LNCAP (cell line): ENCODE data around the gene CDC40.

ENCODE experiments used
- TF ChIP-seq, protein P1 (sequence below): fragments of 450-650 bp; IDR thresholded peaks from 2 replicates; pipeline ENCODE4 v1.5.1; 2017; ENCODE audit warnings: mild to moderate bottlenecking

CDC40 gene

DNA sequence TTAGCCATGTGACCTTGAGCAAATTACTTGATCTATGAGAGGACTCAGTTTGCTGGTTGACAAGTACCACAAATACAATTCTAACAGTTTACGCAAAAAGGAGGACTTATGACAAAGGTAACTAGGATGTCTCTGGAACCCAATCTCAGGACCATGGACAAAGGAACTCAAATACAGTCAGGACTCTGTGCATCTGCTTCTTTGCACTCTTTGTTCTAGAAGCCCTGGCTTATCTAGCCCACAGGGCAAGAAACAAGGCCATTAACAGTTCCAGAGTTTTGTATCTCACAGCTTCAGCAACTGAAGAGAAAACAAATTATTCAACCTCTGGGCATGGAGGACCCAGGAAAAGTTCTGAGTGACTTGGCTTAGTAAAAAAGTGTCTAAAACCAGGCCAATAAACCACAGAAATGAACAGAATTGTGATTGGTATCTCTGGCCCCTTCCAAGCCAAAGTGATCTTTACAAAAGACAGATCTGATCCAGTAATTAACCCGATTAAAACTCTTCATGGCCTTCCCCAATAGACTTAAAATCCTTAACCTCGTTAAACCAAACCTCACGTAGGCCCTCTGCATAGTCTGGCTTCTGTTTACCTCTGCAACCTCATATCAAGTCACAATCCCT lies 6.6 kb upstream of the CDC40 start:
- TF ChIP-seq, protein P1, sequence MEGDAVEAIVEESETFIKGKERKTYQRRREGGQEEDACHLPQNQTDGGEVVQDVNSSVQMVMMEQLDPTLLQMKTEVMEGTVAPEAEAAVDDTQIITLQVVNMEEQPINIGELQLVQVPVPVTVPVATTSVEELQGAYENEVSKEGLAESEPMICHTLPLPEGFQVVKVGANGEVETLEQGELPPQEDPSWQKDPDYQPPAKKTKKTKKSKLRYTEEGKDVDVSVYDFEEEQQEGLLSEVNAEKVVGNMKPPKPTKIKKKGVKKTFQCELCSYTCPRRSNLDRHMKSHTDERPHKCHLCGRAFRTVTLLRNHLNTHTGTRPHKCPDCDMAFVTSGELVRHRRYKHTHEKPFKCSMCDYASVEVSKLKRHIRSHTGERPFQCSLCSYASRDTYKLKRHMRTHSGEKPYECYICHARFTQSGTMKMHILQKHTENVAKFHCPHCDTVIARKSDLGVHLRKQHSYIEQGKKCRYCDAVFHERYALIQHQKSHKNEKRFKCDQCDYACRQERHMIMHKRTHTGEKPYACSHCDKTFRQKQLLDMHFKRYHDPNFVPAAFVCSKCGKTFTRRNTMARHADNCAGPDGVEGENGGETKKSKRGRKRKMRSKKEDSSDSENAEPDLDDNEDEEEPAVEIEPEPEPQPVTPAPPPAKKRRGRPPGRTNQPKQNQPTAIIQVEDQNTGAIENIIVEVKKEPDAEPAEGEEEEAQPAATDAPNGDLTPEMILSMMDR, result no peak

DNA sequence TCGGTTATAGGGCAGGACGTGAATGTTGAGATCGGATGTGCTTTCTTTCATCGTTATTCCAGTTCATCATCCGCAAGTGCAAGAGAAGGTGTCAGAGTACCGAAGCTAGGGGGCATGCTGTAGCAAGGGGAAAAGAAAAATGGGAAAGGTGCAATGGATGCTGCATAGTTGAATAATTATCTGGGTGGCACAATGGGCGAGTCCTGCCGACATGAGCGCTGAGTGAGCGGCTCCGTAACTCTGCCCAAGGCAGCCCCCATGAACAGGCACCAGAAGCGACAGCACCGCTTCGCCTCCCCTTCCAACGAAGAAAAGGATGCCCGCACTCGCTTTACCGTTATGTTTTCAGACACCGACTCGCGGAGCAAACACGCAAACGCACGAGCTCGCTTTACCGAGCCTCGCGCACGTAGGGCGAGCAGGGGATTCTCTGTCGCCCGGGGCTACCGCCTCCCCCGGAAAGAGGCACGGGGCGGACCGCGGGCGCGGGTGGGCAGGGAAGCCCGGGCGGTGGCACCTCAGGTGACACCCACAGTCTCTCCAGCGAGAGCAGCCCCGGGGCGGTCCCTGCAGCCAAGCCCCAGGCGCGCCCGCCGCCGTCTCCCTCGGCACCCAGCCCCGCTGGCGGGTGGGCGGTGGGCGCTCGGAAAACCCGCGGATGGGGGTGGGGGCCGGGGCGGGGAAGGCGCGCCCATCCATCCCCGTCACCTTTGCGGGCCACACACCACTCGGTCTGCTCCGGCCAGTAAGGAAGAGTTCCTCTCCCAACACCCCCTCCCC lies 1.4 kb upstream of the CDC40 start:
- TF ChIP-seq, protein P1, result peak; percentile 67

DNA sequence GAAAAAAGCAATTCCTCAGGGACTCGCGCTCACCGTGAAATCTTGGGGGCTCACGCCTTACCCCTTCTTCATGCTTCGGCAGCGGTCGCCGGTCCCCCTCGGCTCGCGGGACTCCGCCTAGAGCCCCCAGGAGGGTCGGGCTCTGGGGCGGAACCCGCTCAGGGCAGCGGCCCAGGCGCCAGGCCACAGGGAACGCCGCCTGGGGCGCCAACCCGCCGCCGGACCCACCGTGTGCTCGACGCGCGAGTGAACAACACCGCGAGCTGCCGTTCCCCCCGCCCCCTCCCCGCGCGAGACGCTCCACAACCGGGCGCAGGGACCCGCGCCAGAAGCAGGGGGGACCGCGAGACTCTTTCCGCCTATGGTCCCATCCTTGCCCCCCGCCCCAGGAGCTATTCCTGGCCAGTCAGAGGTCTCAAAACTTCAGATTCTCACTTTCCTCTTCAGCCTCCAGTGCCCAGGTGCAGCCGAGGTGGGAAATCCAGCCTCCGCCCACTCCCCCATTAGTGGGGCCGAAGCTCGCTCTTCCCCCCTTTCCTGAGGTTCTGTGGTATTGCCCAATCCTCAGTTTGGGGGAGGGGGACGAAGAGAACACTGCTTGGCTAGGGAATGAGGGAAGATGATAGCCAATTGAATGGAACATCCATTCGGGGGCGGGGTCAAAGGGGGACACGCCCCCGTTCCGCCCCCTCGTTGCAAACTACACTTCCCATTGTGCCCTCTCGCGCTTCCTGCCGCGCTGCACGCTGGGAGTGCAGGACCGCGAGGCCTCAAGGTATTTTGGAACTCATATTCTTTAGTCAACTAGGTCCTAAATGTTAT lies 610 bp upstream of the CDC40 start, which contains the start of gene WASF1:
TSS of gene WASF1 (minus strand) at position 265 of the 822 bp plus-strand sequence. CDS start 52,069 bp downstream, outside the sequence.
- TF ChIP-seq, protein P1, result no peak

DNA sequence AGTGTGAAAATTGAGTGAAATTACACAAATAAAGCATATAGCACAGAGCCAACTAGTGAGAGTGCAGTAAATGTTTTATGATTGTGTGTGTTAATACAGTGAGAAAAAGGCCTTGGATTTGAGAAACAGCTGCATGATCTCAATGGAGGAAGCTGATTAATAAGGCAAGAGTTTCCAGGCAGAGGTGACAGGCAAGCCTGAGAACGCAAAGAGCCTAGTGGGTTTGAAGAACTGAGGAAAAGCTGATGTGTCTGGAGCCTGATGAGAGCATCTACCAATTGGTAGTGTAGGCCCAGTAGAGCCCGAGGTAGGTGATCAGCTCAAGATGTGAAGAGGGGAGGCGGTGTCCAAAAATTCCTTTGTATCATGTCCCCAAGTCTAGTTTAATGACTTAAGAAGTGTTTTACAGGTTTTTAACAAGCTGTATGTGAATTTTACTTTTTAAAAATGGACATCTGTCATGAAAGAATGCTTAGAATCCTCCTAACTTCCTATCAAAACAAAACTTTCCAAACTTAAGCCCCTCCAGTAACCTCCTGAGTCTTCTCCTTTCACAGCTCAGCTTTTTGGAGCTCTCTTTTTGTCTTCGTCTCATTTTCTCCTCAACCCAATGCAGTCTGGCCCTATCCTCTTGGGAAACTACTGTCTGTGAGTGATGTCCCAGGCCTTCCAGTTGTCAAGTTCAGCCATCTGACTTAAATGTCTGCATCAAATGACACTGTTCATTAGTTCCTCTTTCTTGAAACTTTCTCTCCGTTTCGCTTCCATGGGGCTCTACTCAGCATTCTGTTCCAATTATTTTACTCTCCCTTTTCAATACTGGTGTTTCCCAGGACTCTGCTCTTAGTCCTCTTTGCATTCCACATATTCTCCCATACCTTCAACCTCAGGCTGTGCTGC lies 1.2 kb downstream of the CDC40 start:
- TF ChIP-seq, protein P1, result no peak

DNA sequence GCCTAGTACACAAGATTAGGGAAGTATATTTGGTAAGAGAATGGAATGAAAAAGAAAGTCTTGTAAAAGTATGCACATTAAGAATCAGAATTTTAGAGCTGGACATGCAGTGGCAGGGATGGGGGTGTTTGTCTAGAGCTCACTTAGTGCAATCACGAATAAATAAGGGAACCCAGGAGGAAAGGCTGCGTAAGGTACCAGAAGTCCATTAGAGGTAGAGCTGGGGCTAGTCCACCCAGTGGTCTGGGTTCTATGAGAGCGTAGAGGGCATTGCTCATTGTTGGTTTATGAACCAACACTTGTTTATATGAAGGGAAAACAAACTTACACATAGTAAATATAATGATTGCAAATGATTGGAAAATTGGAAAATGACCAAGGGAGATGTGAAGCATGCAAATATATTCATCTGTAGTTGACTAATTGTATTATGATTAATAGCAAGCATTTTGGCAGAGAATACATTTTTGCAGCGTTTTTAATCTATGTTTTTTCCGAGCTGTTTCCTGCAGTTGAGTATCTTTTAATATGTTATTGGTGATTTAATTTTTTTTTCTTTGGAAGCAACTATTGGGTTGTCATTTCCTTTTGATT lies 3.2 kb downstream of the CDC40 start:
- TF ChIP-seq, protein P1, result no peak

DNA sequence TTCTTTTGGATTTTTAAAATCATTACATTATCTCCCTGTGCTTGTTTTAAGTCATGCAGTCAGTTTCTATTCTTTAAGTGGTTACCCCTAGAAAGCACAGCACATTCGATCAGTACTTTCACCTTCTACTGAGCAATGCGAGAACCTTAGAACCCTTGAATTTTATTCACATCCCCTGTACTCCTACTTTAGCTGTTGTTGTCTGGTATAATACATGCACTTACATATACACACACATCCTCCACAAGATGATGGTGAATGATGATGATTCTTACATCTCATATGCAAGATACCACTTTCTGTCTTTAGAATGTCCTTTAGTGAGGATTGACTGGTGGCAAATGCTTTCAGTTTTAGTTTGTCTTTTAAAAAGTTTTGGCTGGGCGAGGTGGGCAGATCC lies 5.7 kb downstream of the CDC40 start:
- TF ChIP-seq, protein P1, result no peak
